Stimulated activated CD8-positive, alpha-beta memory T cell treated with anti-CD3 and anti-CD28 coated beads, Interleukin-4, amount 100 ng/mL, for 1 hour (primary cell): ENCODE results near the gene FRMD7.
"Not testable (repeated sequence)": the region's sequence is repeated elsewhere in the genome, so short reads cannot be mapped to it uniquely, and the experiment has no call there.

Source experiments
- DNase-seq, 2 donors: peaks; one replicate each; pipeline ENCODE4 v3.0.0-alpha.2; 2020; ENCODE audit warnings: low read depth in 2 of 2, low spot score in 1 of 2

The FRMD7 gene

GRCh38 chrX:132094164-132094563, 33.7 kb downstream of the FRMD7 start:
- no peak for DNase-seq

- no peak for DNase-seq
Measured at GRCh38 chrX:132093239-132093860, 34.5 kb downstream of the FRMD7 start.

- peak; percentile 2 to 9 for DNase-seq
Measured at GRCh38 chrX:132092439-132093065, 35.3 kb downstream of the FRMD7 start.

- no peak for DNase-seq
Measured at GRCh38 chrX:132090403-132091159, 37.2 kb downstream of the FRMD7 start.

- DNase-seq: no peak
Measured at GRCh38 chrX:132088864-132089263, 39.0 kb downstream of the FRMD7 start.

GRCh38 chrX:132086672-132087071, 41.1 kb downstream of the FRMD7 start:
- DNase-seq: no peak

- DNase-seq: no peak
Measured at GRCh38 chrX:132085786-132086185, 42.0 kb downstream of the FRMD7 start.

GRCh38 chrX:132077912-132078311, 49.9 kb downstream of the FRMD7 start:
- DNase-seq: no peak

GRCh38 chrX:132077414-132077813, 50.4 kb downstream of the FRMD7 start:
- DNase-seq: no peak

- no peak for DNase-seq
Measured at GRCh38 chrX:132071254-132071653, 56.6 kb downstream of the FRMD7 start.

GRCh38 chrX:132068405-132068804, 59.4 kb downstream of the FRMD7 start:
- no peak for DNase-seq

- no peak for DNase-seq
Measured at GRCh38 chrX:132063862-132064261, 64.0 kb downstream of the FRMD7 start.

GRCh38 chrX:132063334-132063733, 64.5 kb downstream of the FRMD7 start:
- DNase-seq: no peak

GRCh38 chrX:132059973-132060540, 67.8 kb downstream of the FRMD7 start:
- no peak for DNase-seq

GRCh38 chrX:132058975-132059374, 68.8 kb downstream of the FRMD7 start:
- DNase-seq: no peak

- DNase-seq: no peak
Measured at GRCh38 chrX:132058050-132058449, 69.8 kb downstream of the FRMD7 start.

GRCh38 chrX:132051778-132052177, 76.0 kb downstream of the FRMD7 start:
- not testable (repeated sequence) for DNase-seq

GRCh38 chrX:132046533-132046932, 81.3 kb downstream of the FRMD7 start:
- no peak for DNase-seq

GRCh38 chrX:132045456-132045855, 82.4 kb downstream of the FRMD7 start:
- DNase-seq: no peak

- no peak for DNase-seq
Measured at GRCh38 chrX:132044953-132045352, 82.9 kb downstream of the FRMD7 start.

GRCh38 chrX:132043977-132044376, 83.8 kb downstream of the FRMD7 start:
- DNase-seq: no peak

- DNase-seq: no peak
Measured at GRCh38 chrX:132041015-132041414, 86.8 kb downstream of the FRMD7 start.
